GM18870 (cell line): ENCODE data around the gene KL.

Experiments used
- ATAC-seq: cut with Tn5 transposase; IDR thresholded peaks from one replicate; pipeline ENCODE4 v1.9.1; 2021; ENCODE audit warnings: moderate library complexity; ENCODE audit not compliant: unreplicated experiment

Gene KL

DNA sequence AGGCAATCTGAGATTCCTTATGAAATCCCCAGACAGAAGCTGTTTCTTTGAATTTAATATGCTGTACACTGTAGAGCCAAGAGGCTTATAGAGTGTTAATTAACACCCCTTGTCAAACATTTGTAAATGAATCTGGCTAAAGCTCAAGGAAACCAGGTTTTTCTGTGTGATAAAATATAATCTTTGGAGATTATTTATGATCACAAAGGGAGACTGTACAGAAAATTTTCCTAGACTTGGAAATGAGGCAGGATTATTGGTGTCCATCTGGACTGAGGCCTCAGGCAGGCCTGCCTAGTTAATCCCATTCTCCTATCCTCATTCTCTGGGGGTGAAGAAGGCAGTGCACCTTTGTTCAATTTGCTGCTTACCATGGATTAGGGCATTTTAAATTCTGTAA, 17.8 kb downstream of the KL start:
- no peak for ATAC-seq

DNA sequence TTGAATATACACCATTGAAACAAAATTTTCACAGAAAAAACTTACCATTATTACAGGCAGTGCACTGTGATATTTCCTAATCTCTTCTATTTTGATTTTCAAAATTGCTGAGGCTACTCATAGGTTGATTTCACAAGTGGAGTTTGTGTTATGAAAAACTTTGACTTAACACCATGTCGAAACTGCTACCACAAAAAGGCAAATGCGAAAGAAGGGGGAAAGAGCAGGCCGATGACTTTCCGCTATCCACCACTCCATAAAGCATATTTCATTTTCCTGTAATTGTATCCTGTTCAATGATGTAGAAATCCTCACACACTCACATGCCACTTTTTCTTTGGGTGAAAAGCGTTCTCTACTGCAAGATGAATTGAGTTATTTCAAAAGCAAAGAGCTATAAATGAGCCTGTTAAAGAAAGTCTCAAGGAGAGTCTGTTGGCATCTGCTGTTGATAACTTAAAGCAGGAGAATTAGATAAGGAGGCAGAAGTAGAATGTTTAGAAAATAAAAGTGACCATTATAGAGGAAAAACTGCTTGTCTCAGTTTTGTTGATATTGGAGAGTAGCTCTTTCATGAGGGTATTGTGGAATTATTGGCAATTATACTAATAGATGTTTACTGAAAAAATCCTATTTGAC, 18.8 kb downstream of the KL start:
- ATAC-seq, result no peak

DNA sequence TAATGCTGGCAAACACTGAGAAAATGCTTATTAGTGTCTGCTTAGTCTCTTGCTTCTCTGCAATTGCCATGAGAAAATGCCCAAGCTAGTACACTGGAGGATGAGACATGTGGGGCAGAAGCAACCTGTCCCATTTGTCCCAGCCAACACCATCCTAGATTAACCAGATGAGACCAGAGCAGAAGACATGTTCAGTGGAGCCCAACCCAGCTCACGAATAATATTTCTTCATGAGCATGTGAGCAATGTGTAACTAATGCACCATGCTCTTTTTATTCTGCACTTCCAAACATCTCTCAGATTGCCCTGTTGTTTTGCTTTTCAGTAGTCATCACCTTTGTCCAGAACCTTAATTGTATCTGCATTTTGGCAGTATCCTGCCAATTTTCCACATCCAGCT, 21.4 kb downstream of the KL start:
- no peak for ATAC-seq

DNA sequence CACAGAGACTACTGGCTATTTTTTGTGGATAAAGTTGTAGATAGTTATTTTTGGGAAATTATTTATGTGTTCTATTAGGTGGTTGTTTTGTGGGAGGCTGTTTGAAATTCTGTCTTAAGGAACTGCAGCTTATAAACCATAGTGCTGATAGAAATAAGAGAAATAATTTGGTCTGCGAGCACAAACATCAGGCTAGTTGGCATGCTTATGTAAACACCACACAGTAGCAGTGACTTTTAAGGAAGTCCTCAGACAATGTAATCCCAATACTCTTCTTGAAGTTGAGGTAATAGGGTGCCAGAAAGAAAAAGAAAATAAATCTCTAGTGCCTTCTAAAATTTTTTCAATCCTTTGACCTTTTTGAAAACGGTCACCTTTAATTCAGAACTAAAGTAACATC, 23.9 kb downstream of the KL start:
- ATAC-seq, result no peak

DNA sequence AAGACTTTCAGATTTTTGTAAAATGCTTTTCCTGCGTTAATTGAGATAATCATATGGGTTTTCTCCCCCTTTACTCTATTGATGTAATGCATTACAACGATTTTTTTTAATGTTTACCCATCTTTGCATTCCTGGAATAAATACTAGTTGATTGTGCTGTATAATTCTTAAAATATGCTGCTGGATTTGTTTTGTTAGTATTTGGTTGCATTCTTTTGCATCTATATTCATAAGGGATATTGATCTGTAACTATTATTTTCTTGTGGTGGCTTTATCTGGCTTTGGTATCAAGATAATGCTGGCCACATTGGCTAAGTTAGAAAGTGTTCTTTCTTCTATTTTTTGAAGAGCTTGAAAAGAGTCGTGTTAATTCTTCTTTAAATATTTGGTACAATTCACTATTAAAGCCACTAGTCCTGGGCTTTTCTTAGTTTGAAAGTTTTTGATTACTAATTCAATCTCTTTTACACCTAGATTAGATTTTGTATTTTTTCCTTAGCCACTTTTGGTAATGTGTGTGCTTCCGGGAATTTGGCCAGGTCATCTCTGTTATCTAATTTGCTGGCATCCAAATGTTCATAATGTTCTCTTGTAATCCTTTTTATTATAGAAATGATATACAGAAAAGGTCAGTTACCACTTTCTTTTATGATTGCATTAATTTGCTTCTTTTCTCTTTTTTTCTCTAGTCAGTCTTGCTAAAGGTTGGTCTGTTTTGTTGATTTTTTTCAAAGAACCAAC, 29.8 kb downstream of the KL start:
- no peak for ATAC-seq

DNA sequence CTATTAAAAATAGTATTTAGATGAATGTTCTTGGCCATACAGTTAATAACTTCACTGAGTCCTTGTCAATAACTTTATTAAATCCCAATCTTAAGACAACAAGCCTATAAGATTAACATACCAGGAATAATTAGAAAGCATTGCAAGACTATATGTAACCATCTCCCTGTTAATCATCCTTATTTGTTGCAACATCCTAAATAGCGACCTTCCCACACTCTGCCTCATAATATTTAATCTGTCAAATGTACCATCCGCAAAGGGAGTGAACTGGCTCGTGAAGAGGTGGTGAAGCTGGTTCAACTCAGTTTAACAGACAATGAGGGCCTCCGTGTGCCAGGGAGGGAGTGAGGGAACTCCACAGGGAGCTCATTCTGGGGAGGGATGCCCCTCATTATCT, 33.9 kb downstream of the KL start:
- no peak for ATAC-seq

DNA sequence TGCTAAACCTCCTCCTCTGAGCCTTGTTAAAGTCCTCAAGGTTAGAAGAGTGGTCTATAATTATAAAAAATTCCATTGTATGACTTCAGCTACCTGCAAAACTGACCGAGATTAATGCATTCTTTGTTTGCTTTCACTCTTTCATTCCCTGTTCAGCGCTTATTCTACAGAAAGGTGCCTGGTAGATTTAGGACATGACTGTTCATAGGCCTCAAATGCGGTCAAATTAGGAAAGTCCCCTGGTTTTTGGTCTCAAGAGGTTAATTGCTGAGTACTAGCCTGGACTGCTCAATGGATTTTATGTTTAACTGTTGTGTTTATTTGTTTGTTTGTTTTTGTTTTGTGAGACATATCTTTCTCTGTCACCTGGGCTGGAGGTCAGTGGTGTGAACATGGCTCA, 35.4 kb downstream of the KL start:
- ATAC-seq, result no peak

DNA sequence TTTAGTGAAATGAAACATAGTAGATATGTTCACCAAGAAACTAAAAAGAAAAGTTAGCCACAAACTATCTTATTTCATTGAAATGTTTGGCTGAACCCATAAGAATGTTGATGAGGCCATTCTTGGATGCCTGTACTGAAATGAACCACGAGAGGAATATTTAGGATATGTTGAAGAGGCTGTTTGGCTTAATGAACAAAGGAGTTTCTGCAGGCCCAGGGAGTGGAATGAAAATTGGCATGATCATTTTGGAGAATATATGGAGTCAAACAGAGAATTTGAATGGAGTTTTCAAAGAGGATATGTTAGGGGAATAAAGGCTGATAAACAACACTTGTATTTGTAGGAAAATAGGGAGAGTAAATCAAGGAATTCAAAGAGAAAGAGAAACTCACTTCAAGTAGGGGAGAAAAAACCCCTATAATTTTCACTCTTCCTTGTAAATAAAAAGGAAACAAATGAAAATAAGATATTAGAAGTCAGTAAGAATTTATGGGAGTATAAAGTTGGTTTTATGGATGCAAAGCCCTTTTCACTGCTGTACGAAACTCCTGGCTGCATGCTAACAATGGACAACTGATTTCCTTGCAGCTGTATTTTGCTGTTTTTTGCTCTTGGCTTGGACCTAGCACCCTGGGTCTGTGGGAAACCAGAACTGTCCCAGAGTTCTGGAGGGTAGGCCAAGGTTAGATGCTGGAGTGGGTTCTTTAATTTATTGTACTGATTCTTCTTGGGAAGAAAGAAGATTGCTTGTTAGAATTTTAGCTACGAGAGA, 36.5 kb downstream of the KL start:
- ATAC-seq, result no peak

DNA sequence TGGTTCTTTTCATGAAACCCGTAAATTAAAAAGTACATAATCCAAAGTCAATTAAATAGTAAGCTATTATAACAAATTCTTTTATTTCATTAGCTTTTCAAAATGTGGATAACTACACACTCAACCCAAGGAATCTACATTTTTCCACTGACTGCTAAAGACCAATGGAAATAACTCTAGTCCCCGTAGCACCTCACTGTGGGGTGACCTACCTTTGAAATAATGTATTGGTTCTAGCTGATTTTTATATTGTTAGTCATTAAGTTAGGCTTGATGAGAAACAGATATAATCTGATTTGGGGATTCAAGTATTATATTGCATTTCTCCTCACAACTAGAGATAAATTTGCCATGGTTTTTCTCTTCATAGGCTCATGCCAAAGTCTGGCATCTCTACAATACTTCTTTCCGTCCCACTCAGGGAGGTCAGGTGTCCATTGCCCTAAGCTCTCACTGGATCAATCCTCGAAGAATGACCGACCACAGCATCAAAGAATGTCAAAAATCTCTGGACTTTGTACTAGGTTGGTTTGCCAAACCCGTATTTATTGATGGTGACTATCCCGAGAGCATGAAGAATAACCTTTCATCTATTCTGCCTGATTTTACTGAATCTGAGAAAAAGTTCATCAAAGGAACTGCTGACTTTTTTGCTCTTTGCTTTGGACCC, 37.3 kb downstream of the KL start:
- ATAC-seq, result no peak

DNA sequence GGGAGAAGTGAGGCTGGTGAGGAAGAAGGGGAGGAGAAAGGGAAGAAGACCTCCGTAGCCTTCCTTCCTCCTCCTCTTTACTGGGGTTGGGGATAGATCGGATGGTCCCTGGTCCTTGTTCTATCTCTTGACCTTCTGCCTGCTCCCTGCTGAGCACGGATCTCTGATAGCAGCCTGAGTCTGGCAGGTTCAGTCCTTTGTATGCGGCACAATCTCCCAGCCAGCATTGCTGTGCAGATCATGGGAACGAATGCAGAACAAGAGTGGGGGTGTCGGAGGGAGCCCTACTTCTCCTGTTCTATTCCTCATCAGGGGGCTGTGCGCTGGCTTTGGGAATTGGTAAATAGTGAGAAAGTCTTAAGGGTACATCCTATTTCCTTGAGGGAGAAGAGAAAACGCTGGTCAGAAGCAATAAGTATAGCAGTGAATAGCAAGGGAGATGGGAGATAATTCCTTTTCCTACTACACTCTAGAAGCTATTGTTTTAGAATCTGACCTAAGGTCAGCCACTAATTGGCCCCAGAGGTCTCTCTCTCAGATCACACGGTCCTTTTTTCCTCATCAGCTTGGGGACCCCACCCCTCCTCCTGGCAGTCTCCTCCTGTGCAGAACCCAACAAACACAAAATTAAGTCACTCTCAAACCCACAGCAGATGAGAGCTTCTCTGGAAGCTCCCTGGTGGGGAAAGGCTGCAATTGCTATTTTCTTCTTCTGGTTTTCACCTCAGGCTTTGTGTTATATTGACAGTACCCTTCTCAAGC, 41.0 kb downstream of the KL start:
- ATAC-seq, result no peak

DNA sequence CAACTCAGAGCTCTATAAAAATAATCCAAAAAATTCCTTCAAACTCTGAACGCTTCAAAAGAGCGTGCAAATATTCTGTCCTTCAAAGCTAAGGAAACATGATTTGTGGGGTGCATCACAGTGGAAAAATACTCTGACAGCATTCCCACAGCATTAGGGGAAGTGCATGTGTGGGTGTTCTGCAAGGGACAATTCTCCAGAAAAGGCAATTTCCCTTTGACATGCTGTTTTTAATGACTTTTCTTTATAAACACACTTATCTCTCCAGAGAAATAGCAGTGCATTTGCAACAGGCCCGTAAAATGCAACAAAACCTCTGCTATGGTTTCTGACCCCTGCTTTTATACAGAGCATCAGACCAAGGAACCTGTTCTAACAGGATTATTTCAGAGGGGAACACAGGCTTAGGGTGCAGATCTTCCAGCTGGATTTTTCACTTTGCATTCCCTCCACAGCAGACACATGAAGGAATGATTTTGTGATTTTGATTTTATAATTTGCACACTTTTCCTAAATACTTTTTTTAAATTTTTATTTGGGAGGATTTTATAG, 42.6 kb downstream of the KL start:
- ATAC-seq, result no peak

DNA sequence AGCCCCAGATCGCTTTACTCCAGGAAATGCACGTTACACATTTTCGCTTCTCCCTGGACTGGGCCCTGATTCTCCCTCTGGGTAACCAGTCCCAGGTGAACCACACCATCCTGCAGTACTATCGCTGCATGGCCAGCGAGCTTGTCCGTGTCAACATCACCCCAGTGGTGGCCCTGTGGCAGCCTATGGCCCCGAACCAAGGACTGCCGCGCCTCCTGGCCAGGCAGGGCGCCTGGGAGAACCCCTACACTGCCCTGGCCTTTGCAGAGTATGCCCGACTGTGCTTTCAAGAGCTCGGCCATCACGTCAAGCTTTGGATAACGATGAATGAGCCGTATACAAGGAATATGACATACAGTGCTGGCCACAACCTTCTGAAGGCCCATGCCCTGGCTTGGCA, 44.6 kb downstream of the KL start:
- no peak for ATAC-seq

DNA sequence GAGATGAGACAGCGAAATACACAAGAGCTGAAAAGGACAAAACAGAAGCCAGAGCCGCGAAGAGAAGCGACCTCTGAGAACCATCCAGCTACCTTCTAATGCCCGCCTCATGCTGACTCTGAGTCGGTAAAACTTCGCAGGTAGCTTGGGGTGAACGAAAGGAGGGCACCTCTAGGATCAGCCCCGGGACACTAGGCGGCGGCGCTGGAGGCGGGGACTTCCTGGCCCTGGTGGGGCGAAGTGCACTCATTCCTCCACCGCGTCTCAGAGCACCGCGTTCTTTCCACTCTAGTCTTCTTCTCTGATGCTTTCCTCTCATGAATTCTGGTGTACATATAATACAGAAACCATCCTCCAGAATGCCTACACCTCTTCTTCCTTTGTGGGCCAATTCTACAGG, 50.1 kb downstream of the KL start:
- no peak for ATAC-seq

DNA sequence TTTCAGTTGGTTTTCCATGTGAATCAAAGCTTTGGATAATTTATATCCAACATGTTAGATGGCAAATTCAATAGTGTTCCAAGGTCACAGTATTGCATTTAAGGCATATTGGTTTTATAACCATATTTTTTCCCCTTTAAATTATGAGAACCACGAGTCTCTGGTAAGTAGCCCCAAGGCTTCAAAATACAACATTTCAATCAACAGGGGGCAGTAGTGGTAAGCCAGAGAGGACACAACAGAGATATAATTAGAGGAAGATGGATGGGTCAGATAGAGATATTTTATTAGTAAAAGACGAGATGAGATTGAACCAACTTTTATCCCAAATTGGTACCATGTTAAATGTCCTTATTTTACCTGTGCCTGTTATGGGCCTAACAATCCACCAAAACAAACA, 53.1 kb downstream of the KL start:
- no peak for ATAC-seq

DNA sequence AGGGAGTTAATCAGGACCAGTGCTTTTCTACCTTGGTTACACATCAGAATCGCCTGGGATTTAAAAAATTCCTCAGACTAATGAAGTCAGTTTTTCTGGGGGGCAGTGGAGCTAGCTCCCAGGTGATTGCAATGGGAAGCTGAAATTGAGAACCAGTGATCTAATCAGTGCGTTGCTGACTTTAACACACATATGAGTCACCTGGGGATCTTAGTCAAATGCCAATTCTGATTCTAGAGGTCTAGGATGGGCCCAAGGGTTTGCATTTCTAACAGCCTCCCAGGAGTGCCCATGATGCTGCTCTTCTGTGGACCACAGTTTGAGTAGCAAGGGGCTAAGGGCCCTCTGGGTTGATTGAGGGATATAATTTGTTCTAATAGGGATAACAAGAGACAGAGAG, 54.5 kb downstream of the KL start:
- ATAC-seq, result no peak

DNA sequence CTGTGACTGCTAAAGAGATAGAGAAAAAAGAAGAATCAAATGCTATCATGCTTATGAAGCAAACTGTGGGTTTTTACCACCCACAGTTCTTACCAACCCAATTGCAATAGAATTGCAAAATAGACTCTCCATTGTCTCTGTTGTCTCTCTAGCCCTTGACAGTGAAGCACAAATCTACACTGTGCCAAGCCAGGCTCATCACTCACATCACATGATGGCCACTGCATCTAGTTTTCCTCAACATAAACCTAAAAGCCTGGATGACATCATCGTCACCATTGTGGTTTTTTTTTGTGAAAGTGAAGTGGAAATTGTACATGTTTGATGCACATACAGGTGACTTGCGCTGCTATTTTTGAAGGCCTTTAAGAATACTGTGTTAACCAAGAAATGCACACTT, 56.1 kb downstream of the KL start:
- no peak for ATAC-seq

DNA sequence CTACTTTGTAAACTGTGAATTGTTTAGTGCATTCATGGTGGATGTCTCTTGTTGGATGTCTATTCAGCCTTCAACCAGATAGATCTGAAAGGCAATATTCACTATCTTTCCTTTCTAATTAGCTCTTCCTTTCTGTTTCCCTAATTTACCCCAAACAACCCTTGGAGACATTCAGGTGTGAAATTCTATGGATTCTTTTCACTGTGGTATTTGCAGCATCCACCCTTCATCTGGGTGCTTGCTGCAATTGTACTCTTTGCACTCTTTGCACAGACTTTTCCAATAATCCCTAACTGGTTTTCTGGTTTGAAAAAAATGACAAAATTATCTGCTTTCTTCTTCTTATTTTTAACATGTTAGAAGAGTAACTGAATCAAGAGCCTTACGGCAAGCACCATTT, 56.5 kb downstream of the KL start:
- ATAC-seq, result no peak

DNA sequence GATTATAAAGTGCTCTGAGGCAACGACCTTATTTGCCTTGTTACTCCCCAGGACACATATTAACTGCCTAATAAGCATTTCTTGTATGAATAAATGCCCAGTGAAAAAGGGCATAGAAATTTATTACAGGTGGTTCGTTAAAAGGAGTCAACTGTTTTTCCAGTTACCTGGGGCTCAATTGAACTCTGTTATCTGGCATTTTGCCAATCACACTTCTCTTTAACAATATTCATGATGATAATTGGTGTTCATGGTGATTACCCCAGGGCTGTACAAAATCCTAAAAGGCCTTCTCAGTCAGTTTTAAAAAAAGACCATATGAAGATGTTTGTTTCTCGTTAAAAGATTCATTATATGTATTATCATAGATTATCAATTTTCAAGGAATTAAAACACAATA, 57.1 kb downstream of the KL start:
- no peak for ATAC-seq

DNA sequence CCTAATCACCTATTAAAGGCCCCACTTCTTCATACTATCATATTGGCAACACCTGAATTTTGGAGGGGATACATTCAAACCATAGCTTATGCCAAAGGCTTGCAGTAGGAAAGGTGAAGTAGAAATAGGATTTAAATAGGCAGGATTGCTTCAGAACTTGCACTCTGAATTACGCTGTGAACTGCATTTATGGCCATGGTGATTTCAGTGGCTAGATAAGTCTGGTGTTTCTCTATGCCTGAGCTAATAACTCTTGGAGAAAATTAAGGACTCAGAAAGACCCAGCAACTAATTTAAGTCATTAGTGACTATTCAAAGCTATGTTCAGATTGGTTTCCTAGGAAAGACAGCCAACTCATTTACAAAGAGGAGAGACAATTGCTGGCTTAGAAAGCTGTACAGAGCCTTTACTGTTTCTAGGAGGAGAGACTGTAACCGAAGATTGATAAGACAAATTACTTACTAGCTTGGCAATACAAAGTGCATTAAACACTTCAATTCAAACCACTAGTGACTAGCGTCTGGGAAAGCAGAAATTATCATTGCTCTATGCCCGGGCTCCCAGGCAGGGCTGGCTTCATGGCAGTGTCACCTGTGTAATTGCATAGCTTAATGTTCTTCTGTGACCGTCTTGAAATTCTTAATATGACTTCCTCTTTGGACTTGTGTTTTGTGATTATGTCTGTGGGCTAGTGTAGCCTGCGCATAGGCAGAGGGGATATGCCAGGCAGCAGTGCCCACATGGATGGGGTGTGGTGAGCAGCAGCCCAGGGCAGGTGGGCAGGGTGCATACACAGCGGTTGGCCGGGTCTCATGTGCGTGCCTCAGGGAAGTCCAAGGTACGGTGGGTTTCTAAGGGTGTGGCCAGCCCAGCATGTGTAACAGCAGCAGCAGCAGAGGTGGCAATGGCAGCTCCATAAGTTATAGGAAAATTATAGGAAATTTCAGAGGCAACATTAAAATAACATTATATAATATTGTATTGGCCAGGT, 60.1 kb downstream of the KL start:
- no peak for ATAC-seq
